HFFc6 (cell line): Measurements from ENCODE around the gene BYSL. TPM values are rescaled to one million over a fixed set of nuclear protein-coding genes. Genes with fewer than 3 reads are reported as not detected.

Experiments used
- DNase-seq: peaks from one replicate; pipeline ENCODE4 v3.0.0-alpha.2; 2018
- H3K27ac Mint-ChIP-seq: 2 replicates; pipeline ENCODE4 v1.8.0; 2020; ENCODE audit warnings: mild to moderate bottlenecking, mixed read lengths
- H3K27me3 Mint-ChIP-seq: 2 replicates; pipeline ENCODE4 v1.8.0; 2021; ENCODE audit warnings: mild to moderate bottlenecking, moderate library complexity, mixed read lengths; ENCODE audit not compliant: insufficient read depth
- H3K36me3 Mint-ChIP-seq: 2 replicates; pipeline ENCODE4 v1.8.0; 2021; ENCODE audit warnings: low read depth, mixed read lengths
- H3K4me1 Mint-ChIP-seq: 2 replicates; pipeline ENCODE4 v1.8.0; 2020; ENCODE audit warnings: low read depth, mixed read lengths
- H3K4me3 Mint-ChIP-seq: 2 replicates; pipeline ENCODE4 v1.8.0; 2020; ENCODE audit warnings: mild to moderate bottlenecking, moderate library complexity, mixed read lengths
- H3K9me3 Mint-ChIP-seq: 2 replicates; pipeline ENCODE4 v1.8.0; 2020; ENCODE audit warnings: mild to moderate bottlenecking, mixed read lengths
- CTCF ChIP-seq: fragments of 200-600 bp; sonication (generic); IDR thresholded peaks from 2 replicates; pipeline ENCODE4 v1.5.0; 2021; ENCODE audit warnings: antibody characterized with exemption, mild to moderate bottlenecking
- total RNA-seq, 6 experiments: library from RNA; stranded (reverse); fragmentation: NEBNext Ultra II Directional; extraction: Animal tissue kit (Norgen Biotek cat#: 25700); gene quantifications; 2 replicates in 1 of 6; 3 replicates in 5 of 6; pipeline ENCODE4 v1.2.3, GENCODE V29; 2021

The BYSL gene
- total RNA-seq, 6 experiments from 2014 or later = 32.3 to 44.3 (median 33.5) TPM

DNA sequence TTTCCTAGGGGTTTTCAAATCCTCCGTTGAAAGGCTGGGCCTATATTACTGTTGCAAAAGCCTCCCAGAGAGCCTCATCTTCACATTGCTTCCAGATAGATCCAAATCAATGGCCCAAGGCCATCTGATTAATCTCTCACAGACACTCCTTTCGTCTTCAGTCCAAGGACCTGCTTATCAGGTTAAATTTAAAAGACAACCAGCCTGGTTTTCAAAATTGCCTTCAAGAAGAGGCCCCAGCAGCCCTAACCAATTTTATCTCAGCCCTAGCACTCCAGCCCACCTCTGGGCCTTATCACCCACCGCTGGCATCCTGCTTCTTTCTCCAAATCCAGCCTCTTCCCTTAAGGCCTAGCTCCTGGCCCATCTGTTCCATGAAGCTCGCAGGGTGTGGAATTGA lies 35.8 kb downstream of the BYSL start:
- H3K4me3 Mint-ChIP-seq = no peak overlapping the region
- H3K9me3 Mint-ChIP-seq = no peaks in the 10 kb centered on the region
- no peak overlapping the region for H3K27ac Mint-ChIP-seq
- DNase-seq = no peak
- TF ChIP-seq CTCF = no peak
- peaks cover 7% of the 10 kb centered on the region for H3K4me1 Mint-ChIP-seq
- no peaks in the 10 kb centered on the region for H3K36me3 Mint-ChIP-seq
- H3K27me3 Mint-ChIP-seq = peaks cover 8% of the 10 kb centered on the region

GRCh38 chr6:41958022-41958856 lies 36.9 kb downstream of the BYSL start:
- no peak overlapping the region for H3K4me3 Mint-ChIP-seq
- TF ChIP-seq CTCF = no peak
- peaks cover 7% of the 10 kb centered on the region for H3K4me1 Mint-ChIP-seq
- H3K27ac Mint-ChIP-seq = no peak overlapping the region
- no peak for DNase-seq
- peaks cover 4% of the 10 kb centered on the region for H3K27me3 Mint-ChIP-seq
- H3K9me3 Mint-ChIP-seq = no peaks in the 10 kb centered on the region
- no peaks in the 10 kb centered on the region for H3K36me3 Mint-ChIP-seq

- H3K36me3 Mint-ChIP-seq = no peaks in the 10 kb centered on the region
- no peaks in the 10 kb centered on the region for H3K9me3 Mint-ChIP-seq
- peaks cover 4% of the 10 kb centered on the region for H3K27me3 Mint-ChIP-seq
- no peak overlapping the region for H3K4me3 Mint-ChIP-seq
- no peak for TF ChIP-seq CTCF
- no peak overlapping the region for H3K27ac Mint-ChIP-seq
- H3K4me1 Mint-ChIP-seq = peaks cover 7% of the 10 kb centered on the region
- DNase-seq = no peak
Observed at GRCh38 chr6:41960028-41960427, 38.7 kb downstream of the BYSL start.

GRCh38 chr6:41963371-41963770 lies 42.1 kb downstream of the BYSL start:
- no peak overlapping the region for H3K4me3 Mint-ChIP-seq
- TF ChIP-seq CTCF = no peak
- H3K9me3 Mint-ChIP-seq = no peaks in the 10 kb centered on the region
- no peaks in the 10 kb centered on the region for H3K36me3 Mint-ChIP-seq
- no peak overlapping the region for H3K27ac Mint-ChIP-seq
- no peak for DNase-seq
- H3K27me3 Mint-ChIP-seq = peaks cover 4% of the 10 kb centered on the region
- H3K4me1 Mint-ChIP-seq = peaks cover 37% of the 10 kb centered on the region

GRCh38 chr6:41964201-41964887 lies 43.0 kb downstream of the BYSL start:
- Mint-ChIP-seq H3K4me3 (no peak overlapping the region), H3K36me3 (no peaks in the 10 kb centered on the region), H3K4me1 (peaks cover 37% of the 10 kb centered on the region), H3K27ac (no peak overlapping the region), H3K9me3 (no peaks in the 10 kb centered on the region), H3K27me3 (peaks cover 4% of the 10 kb centered on the region)
- TF ChIP-seq CTCF = no peak
- DNase-seq = no peak
